ENCODE results near the gene MAP1LC3B.
"Not testable (repeated sequence)": the region's sequence is repeated elsewhere in the genome, so short reads cannot be mapped to it uniquely, and the experiment has no call there.

MAP1LC3B gene

DNA sequence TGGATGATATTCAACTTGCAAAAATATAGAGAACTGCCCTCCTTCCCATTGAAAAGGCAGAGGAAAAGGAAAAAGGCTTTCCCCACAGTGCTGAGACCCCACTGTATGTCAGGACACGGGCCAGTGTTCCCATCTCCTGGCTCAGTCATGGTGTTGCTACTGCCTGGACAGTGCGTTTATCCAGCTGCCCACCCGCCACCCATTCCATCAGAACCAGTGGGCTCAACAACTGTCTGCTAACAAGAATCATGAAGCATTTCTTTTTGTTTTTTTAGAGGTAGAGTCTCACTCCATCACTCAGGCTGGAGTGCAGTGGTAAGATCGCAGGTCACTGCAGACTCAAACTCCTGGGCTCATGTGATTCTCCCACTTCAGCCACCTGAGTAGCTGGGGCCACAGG, 19.8 kb upstream of the MAP1LC3B start:
- DNase-seq (ENCODE audit: low read depth, low spot score) = no peak
- TF ChIP-seq, protein P1, sequence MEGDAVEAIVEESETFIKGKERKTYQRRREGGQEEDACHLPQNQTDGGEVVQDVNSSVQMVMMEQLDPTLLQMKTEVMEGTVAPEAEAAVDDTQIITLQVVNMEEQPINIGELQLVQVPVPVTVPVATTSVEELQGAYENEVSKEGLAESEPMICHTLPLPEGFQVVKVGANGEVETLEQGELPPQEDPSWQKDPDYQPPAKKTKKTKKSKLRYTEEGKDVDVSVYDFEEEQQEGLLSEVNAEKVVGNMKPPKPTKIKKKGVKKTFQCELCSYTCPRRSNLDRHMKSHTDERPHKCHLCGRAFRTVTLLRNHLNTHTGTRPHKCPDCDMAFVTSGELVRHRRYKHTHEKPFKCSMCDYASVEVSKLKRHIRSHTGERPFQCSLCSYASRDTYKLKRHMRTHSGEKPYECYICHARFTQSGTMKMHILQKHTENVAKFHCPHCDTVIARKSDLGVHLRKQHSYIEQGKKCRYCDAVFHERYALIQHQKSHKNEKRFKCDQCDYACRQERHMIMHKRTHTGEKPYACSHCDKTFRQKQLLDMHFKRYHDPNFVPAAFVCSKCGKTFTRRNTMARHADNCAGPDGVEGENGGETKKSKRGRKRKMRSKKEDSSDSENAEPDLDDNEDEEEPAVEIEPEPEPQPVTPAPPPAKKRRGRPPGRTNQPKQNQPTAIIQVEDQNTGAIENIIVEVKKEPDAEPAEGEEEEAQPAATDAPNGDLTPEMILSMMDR (IDR thresholded peaks at IDR 0.05; ENCODE audit: low read depth, low read length) = no peak
- in situ Hi-C loops (cut with HindIII; ENCODE audit: low sequenced_read_pairs) = no loop called here
- no peak overlapping the region for H3K4me3 ChIP-seq (ENCODE audit: low read depth, low read length)

DNA sequence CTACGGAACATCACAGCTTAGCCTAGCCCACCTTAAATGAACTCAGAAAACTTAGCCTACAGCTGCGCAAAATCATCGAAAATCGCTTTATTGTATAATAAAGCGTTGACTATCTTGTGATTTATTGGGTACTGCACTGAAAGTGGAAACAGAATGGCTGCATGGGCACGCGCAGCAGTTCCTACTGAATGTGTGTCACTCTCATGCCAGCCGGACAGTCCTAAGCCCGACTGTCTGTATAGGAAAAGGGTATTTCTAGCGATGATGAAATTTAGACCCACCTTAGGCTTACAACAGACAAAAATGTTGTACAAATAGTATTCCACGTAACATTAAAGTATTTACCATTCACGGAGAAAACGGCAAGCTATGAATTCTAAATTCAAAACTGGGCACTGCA, 17.8 kb upstream of the MAP1LC3B start:
- no peak for DNase-seq (ENCODE audit: low read depth, low spot score)
- TF ChIP-seq, protein P1 (IDR thresholded peaks at IDR 0.05; ENCODE audit: low read depth, low read length) = no peak
- H3K4me3 ChIP-seq (ENCODE audit: low read depth, low read length) = no peak overlapping the region
- in situ Hi-C loops (cut with HindIII; ENCODE audit: low sequenced_read_pairs) = no loop called here

- TF ChIP-seq, protein P1 (IDR thresholded peaks at IDR 0.05; ENCODE audit: low read depth, low read length) = no peak
- H3K4me3 ChIP-seq (ENCODE audit: low read depth, low read length) = no peak overlapping the region
- peak; percentile 49 for DNase-seq (ENCODE audit: low read depth, low spot score)
- in situ Hi-C loops (cut with HindIII; ENCODE audit: low sequenced_read_pairs) = no loop called here
Measured at GRCh38 chr16:87375426-87376135, 16.6 kb upstream of the MAP1LC3B start.

DNA sequence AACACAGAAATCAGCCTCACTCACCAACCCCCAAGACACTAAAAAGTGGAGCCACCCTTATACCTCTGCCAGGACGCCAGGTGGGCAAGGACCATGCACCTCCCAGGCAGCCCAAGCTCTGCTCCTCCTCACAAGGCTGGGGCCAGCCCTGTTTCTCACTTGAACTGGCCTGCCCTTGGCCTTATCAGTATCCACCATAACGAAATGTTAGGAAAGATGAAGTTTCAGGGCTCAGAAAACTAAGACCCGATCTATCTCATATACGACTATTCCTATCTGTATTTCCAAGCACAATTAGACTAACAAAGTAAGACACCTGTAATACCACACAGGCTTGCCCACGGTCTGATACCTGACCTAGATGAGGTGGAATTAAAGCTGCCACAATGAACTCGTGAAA, 15.5 kb upstream of the MAP1LC3B start:
- in situ Hi-C loops (cut with HindIII; ENCODE audit: low sequenced_read_pairs) = no loop called here
- DNase-seq (ENCODE audit: low read depth, low spot score) = no peak
- H3K4me3 ChIP-seq (ENCODE audit: low read depth, low read length) = no peak overlapping the region
- TF ChIP-seq, protein P1 (IDR thresholded peaks at IDR 0.05; ENCODE audit: low read depth, low read length) = no peak

- DNase-seq (ENCODE audit: low read depth, low spot score); H3K4me3 ChIP-seq (ENCODE audit: low read depth, low read length); in situ Hi-C loops (cut with HindIII; ENCODE audit: low sequenced_read_pairs): not testable (repeated sequence)
Measured at GRCh38 chr16:87379312-87379752, 12.8 kb upstream of the MAP1LC3B start.

- TF ChIP-seq, protein P1 (IDR thresholded peaks at IDR 0.05; ENCODE audit: low read depth, low read length) = no peak
- in situ Hi-C loops (cut with HindIII; ENCODE audit: low sequenced_read_pairs) = no loop called here
- no peak overlapping the region for H3K4me3 ChIP-seq (ENCODE audit: low read depth, low read length)
- no peak for DNase-seq (ENCODE audit: low read depth, low spot score)
Measured at GRCh38 chr16:87380403-87380802, 11.7 kb upstream of the MAP1LC3B start.

- TF ChIP-seq, protein P1 (IDR thresholded peaks at IDR 0.05; ENCODE audit: low read depth, low read length) = no peak
- peak; percentile 49 for DNase-seq (ENCODE audit: low read depth, low spot score)
- peak overlapping the region; percentile 17 for H3K4me3 ChIP-seq (ENCODE audit: low read depth, low read length)
- in situ Hi-C loops (cut with HindIII; ENCODE audit: low sequenced_read_pairs) = no loop called here
Measured at GRCh38 chr16:87380881-87381280, 11.3 kb upstream of the MAP1LC3B start.
